Ascending aorta (tissue), 2 donors: ENCODE measurements around the gene LYSMD3. TPM values are rescaled to one million over a fixed set of nuclear protein-coding genes. Genes with fewer than 3 reads are reported as not detected.
A peak's percentile ranks its signal among the peaks of the same experiment; 100 is the strongest.
"Not testable (repeated sequence)": the region's sequence is repeated elsewhere in the genome, so short reads cannot be mapped to it uniquely, and the experiment has no call there.

Source experiments
- DNase-seq, 2 donors: peaks; one replicate each; pipeline ENCODE4 v3.0.0-alpha.2; 2019; ENCODE audit warnings: low spot score in 2 of 2
- H3K27ac ChIP-seq, 2 donors: fragments of 200-600 bp; sonication (generic); one replicate each; pipeline ENCODE4 v1.5.1; 2016 to 2017; ENCODE audit warnings: mild to moderate bottlenecking in 1 of 2
- H3K27me3 ChIP-seq: fragments of 200-600 bp; sonication (generic); one replicate; pipeline ENCODE4 v1.5.1; 2017
- H3K36me3 ChIP-seq, 2 donors: fragments of 200-600 bp; sonication (generic); one replicate each; pipeline ENCODE4 v1.5.1; 2016
- H3K4me1 ChIP-seq, 2 donors: fragments of 200-600 bp; sonication (generic); one replicate each; pipeline ENCODE4 v1.5.1; 2016 to 2017; ENCODE audit warnings: mild to moderate bottlenecking in 1 of 2
- H3K4me3 ChIP-seq, 2 donors: fragments of 200-600 bp; sonication (generic); one replicate each; pipeline ENCODE4 v1.5.1; 2016 to 2017; ENCODE audit warnings: mild to moderate bottlenecking in 1 of 2
- H3K9me3 ChIP-seq, 2 donors: fragments of 200-600 bp; sonication (generic); one replicate each; pipeline ENCODE4 v1.5.1; 2016
- CTCF ChIP-seq, 3 experiments: fragments of 200-600 bp in 2 of 3; fragments of 450-650 bp in 1 of 3; sonication (generic) in 2 of 3; IDR thresholded peaks; one replicate each; pipeline ENCODE4 v1.5.1; 2016 to 2019; ENCODE audit warnings: antibody characterized with exemption in 3 of 3, mild to moderate bottlenecking in 1 of 3, moderate library complexity in 1 of 3
- intact Hi-C: fragments of 100-400 bp; cut with DNase I; formaldehyde crosslinking; loops from one replicate; pipeline ENCODE4 v1.15.1; 2023
- total RNA-seq: library from RNA; depleted of rRNA; stranded (reverse); fragments of >200 nt; gene quantifications from one replicate; pipeline ENCODE4 v1.1.0, GENCODE V29; 2016

LYSMD3 gene
- 4.0 TPM for total RNA-seq

- no peak for TF ChIP-seq CTCF (IDR thresholded peaks at IDR 0.05)
- peak; percentile 91 to 99 for DNase-seq
- Histone ChIP-seq H3K9me3 (no peaks in the 10 kb centered on the region), H3K36me3 (peaks cover 0 to 11% of the 10 kb centered on the region in 2 donors), H3K4me3 (peak within 1 kb of the TSS; percentile 81 to 94), H3K27me3 (no peaks in the 10 kb centered on the region), H3K27ac (peak within 1 kb of the TSS; percentile 90 to 96), H3K4me1 (peaks cover 8 to 12% of the 10 kb centered on the region in 2 donors)
- intact Hi-C loops = loop anchor here (1.0 to 10.0 kb wide), 7 partner anchors 55 to 1845 kb away; partner anchors contain the start of genes ARRDC3, CETN3, MBLAC2 and POLR3G
These were observed at the start of gene LYSMD3 for GRCh38 chr5:90529194-90529938. LYSMD3 (minus strand) TSS chr5:90529584; CDS start chr5:90525289, 4,295 bp downstream.

GRCh38 chr5:90576566-90576965 lies 47.2 kb upstream of the LYSMD3 start:
- intact Hi-C loops, H3K27me3 ChIP-seq, H3K27ac ChIP-seq, DNase-seq, H3K9me3 ChIP-seq, H3K36me3 ChIP-seq, H3K4me1 ChIP-seq, H3K4me3 ChIP-seq: not testable (repeated sequence)

GRCh38 chr5:90575712-90576111 lies 46.3 kb upstream of the LYSMD3 start:
- H3K27ac ChIP-seq = no peak overlapping the region
- intact Hi-C loops = no loop called here
- no peak for DNase-seq
- H3K4me3 ChIP-seq = no peak overlapping the region
- no peaks in the 10 kb centered on the region for H3K27me3 ChIP-seq
- no peaks in the 10 kb centered on the region for H3K9me3 ChIP-seq
- H3K4me1 ChIP-seq = no peaks in the 10 kb centered on the region
- TF ChIP-seq CTCF (IDR thresholded peaks at IDR 0.05) = no peak
- no peaks in the 10 kb centered on the region for H3K36me3 ChIP-seq

- no peak overlapping the region for H3K27ac ChIP-seq
- H3K4me1 ChIP-seq = no peaks in the 10 kb centered on the region
- H3K9me3 ChIP-seq = no peaks in the 10 kb centered on the region
- intact Hi-C loops = no loop called here
- H3K4me3 ChIP-seq = no peak overlapping the region
- no peak for DNase-seq
- H3K27me3 ChIP-seq = no peaks in the 10 kb centered on the region
- no peaks in the 10 kb centered on the region for H3K36me3 ChIP-seq
- TF ChIP-seq CTCF (IDR thresholded peaks at IDR 0.05) = no peak
These were observed 41.9 kb upstream of the LYSMD3 start for GRCh38 chr5:90571147-90571773.

- no peak overlapping the region for H3K4me3 ChIP-seq
- no peaks in the 10 kb centered on the region for H3K9me3 ChIP-seq
- H3K4me1 ChIP-seq = no peaks in the 10 kb centered on the region
- TF ChIP-seq CTCF (IDR thresholded peaks at IDR 0.05) = no peak
- intact Hi-C loops = no loop called here
- no peaks in the 10 kb centered on the region for H3K36me3 ChIP-seq
- no peak overlapping the region for H3K27ac ChIP-seq
- DNase-seq = no peak
- H3K27me3 ChIP-seq = no peaks in the 10 kb centered on the region
These were observed 40.6 kb upstream of the LYSMD3 start for GRCh38 chr5:90570034-90570433.

GRCh38 chr5:90569084-90569483 lies 39.7 kb upstream of the LYSMD3 start:
- Histone ChIP-seq H3K4me1 (no peaks in the 10 kb centered on the region), H3K4me3 (no peak overlapping the region), H3K9me3 (no peaks in the 10 kb centered on the region), H3K36me3 (no peaks in the 10 kb centered on the region), H3K27ac (no peak overlapping the region), H3K27me3 (no peaks in the 10 kb centered on the region)
- no peak for DNase-seq
- TF ChIP-seq CTCF (IDR thresholded peaks at IDR 0.05) = no peak
- intact Hi-C loops = no loop called here
